22Rv1 (cell line): ENCODE measurements around the gene MRPS18A.

Experiments used
- H3K27ac ChIP-seq: fragments of 450-650 bp; 2 replicates; pipeline ENCODE4 v1.5.1; 2017
- ZFX ChIP-seq: fragments of 450-650 bp; IDR thresholded peaks from 2 replicates; pipeline ENCODE4 v1.6.1; 2017; ENCODE audit warnings: antibody characterized with exemption, borderline replicate concordance
- TF ChIP-seq, protein P1 (sequence below): fragments of 450-650 bp; IDR thresholded peaks from 2 replicates; pipeline ENCODE4 v1.5.1; 2017; ENCODE audit warnings: mild to moderate bottlenecking

MRPS18A gene

DNA sequence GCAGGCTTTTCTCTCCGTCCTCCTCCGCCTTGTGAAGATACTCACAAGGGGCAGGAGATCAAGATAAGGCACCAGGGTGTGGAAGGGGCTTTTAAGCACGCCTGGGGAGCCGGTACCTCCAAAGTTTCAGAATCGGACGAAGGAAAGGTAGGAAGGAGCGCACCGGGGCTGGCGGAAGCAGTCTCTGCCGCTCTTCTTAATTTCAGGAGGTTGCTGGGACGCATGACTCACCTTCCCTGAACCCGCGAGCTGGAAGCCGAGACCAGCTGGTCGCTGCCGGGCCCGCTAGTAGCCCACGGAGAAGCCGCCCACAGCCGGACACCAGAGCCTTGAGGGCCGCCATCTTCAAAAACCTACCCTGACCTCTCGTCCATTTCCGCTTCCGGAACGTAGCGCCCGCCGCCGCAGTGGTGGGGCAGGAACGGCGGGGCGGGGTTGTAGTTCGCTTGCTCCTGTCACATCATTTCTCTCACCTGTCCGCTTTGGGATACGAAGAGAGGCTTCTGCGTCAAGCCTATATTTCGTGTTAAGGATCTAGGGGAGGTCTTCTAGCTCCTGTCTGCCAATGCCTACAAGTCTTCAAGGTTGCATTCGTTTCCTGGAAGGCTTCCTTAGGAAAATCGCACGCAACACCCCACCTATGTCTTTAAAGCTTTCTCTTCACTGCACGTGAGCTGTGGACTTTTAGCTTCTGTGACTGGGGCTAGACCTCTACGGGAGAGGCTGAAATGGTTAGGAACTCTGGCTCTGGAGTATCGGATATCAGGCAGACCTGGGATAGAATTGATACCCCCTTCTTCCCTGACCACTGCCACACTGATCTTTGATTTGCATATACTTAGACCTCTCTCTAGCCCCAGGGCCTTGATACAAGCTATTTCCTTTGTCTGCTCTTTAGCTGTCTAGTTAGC, at the start of gene MRPS18A:
TSS of gene MRPS18A (minus strand) at position 355 of the 911 bp plus-strand sequence. CDS start at position 343, 12 bp downstream.
- peak within 1 kb of the TSS; percentile 80 for H3K27ac ChIP-seq

DNA sequence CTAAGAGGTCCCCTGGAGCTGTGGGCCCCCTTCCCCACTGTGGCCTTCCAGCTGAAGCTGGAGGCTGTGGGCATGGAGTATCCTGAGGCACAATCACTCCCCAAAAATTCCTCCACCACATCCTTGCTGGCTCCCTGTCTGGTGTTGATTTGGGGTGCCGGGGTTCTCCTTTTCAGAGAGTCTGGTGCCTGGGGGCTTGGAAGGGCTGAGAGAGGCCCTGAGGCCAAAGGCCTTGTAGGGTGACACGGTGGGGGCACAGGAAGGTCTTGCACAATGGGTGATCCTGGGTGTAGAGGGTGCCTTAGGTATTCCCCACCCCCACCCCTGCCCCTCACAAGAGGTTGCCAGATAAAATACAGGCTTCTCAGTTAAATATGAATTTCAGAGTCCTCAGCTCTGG, 49.3 kb upstream of the MRPS18A start:
- H3K27ac ChIP-seq = no peak overlapping the region
- TF ChIP-seq, protein P1, sequence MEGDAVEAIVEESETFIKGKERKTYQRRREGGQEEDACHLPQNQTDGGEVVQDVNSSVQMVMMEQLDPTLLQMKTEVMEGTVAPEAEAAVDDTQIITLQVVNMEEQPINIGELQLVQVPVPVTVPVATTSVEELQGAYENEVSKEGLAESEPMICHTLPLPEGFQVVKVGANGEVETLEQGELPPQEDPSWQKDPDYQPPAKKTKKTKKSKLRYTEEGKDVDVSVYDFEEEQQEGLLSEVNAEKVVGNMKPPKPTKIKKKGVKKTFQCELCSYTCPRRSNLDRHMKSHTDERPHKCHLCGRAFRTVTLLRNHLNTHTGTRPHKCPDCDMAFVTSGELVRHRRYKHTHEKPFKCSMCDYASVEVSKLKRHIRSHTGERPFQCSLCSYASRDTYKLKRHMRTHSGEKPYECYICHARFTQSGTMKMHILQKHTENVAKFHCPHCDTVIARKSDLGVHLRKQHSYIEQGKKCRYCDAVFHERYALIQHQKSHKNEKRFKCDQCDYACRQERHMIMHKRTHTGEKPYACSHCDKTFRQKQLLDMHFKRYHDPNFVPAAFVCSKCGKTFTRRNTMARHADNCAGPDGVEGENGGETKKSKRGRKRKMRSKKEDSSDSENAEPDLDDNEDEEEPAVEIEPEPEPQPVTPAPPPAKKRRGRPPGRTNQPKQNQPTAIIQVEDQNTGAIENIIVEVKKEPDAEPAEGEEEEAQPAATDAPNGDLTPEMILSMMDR = no peak
- no peak for TF ChIP-seq ZFX

More for the DNA sequence above, at the start of gene MRPS18A:
- no peak for TF ChIP-seq ZFX
- TF ChIP-seq, protein P1 = no peak

DNA sequence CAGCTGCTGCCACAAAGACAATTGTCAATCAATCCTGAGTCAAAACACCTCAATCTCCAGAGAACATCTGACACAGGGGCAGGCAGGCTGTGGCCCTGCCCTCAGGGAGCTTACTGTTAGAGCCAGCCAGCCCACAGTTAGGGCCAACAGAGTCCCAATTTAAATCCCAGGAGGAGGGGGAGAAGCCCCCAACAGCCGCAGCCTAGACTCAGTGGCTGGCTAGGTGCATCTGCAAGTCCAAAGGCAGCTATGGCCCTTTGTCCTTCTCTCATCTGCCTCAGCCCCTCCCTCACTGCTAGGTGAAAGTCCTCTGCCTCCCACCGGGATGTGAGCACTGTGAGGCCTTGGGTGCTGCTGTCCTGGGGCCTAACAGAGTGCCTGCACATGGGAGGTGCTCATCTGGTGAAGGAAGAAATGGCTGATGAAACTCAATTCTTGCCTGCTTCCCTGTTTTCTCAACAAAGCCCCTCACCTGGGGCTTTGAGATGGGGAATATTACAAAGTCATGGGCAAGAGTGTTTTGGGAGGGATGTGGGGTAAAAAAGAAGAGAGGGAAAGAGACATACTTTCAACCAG, 48.7 kb upstream of the MRPS18A start:
- no peak overlapping the region for H3K27ac ChIP-seq

DNA sequence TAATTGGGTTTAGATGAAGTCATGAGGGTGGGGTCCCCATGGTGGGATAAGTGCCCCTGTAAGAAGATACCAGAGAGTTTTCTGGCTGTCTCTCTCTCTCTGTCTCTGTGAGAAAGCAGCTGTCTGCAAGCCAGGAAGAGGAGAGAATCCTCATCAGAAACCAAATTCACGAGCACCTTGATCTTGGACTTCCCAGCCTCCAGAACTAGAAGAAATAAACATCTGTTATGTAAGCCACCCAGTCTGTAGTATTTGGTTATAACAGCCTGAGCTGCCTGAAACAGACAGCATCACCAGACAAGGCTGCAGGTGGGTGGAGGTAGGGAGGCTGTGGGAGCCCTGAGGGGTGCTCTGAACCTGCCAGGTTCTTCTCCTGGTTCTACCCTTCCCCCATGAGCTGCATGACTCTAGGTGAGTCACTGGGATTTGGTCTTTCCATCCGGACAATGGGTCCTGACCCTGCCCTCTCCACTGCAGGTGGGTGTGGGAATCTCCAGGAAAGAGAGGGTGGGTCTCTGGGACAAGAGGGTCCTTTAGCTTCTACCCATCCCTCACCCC, 48.1 kb upstream of the MRPS18A start:
- TF ChIP-seq ZFX = no peak
- TF ChIP-seq, protein P1 = no peak
- H3K27ac ChIP-seq = no peak overlapping the region

More for the DNA sequence above, 48.7 kb upstream of the MRPS18A start:
- TF ChIP-seq, protein P1 = no peak
- TF ChIP-seq ZFX = no peak

DNA sequence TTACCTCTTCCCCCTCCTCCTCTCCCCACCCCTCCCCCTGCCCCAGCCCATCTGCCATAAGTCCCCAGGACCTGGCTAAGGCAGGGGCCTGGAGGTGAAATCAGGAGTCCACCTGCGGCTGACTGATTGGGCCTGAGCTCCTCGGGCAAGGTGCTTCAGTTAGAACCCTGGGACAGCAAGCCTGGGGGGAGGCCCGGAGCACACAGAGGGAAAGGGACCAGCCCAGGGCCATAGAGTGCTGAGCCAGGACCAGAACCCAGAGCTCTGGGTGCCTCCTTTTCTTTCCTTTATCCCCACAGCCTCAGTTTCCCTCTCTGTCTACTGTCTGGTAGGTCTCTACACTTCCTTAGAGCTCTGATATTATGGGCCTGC, 46.7 kb upstream of the MRPS18A start:
- no peak overlapping the region for H3K27ac ChIP-seq
- no peak for TF ChIP-seq ZFX
- TF ChIP-seq, protein P1 = no peak

DNA sequence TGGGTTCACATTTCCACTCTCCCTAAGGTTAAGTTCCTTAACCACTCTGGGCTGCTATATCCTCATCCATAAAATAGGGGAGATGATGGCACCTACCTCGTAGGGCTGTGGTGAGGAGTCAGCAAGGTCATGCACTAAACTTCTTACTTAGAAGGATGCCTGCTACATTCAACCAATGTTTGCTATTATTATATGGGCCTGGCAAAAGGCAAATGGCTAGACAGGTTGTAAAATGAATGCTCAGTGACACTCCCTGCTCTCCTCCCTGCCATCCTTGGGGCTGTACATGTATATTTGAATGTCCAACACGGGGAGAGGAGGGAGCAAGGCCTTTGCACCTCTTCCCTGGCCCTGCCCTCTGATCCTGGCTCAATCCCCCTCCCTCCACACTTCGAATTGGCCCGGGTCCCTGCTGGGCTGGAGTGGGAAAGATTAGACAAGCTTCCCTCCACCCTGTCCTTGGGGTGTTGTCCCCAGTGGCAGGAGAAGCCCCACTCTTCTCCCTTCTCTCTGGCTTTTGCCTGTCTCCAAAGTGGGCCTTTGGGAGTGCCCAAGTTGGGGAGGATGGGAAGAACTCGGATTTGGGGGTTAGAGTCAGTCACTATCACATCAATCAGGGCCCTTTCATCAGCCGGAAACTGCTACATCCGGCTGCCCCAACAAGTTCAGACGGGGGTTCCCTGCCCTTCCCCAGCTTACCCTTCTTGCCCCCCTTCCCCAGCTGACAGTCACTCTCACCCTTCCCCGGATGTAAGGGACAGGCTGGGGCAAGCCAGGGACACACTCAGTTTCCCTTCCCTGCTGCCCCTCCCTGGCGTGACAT, 46.1 kb upstream of the MRPS18A start:
- TF ChIP-seq, protein P1 = no peak
- no peak for TF ChIP-seq ZFX
- H3K27ac ChIP-seq = no peak overlapping the region
